Dendritic cell treated with granulocyte-macrophage colony-stimulating factor and Interleukin-4, amounts not matched to agents 40 ng/mL and 50 ng/mL, for 4 days (primary cell): Measurements from ENCODE around the gene FAM9A.
"Not testable (repeated sequence)": the region's sequence is repeated elsewhere in the genome, so short reads cannot be mapped to it uniquely, and the experiment has no call there.

ENCODE experiments used
- H3K27ac Mint-ChIP-seq: one replicate; pipeline ENCODE4 v1.8.0; 2022; ENCODE audit warnings: mild to moderate bottlenecking, mixed read lengths
- H3K27me3 Mint-ChIP-seq: one replicate; pipeline ENCODE4 v1.8.0; 2022; ENCODE audit warnings: mild to moderate bottlenecking, mixed read lengths
- H3K36me3 Mint-ChIP-seq: one replicate; pipeline ENCODE4 v1.8.0; 2022; ENCODE audit warnings: low read depth, mixed read lengths
- H3K4me1 Mint-ChIP-seq: one replicate; pipeline ENCODE4 v1.8.0; 2022; ENCODE audit warnings: low read depth, mixed read lengths
- H3K4me3 Mint-ChIP-seq: one replicate; pipeline ENCODE4 v1.8.0; 2022; ENCODE audit warnings: mild to moderate bottlenecking, moderate library complexity, mixed read lengths
- H3K9me3 Mint-ChIP-seq: one replicate; pipeline ENCODE4 v1.8.0; 2022; ENCODE audit warnings: mixed read lengths
- intact Hi-C: fragments of 100-400 bp; cut with micrococcal nuclease; formaldehyde crosslinking; loops from one replicate; pipeline ENCODE4 v1.15.0; 2022

Gene FAM9A

GRCh38 chrX:8783097-8783713, 18.0 kb downstream of the FAM9A start:
- peaks cover 5% of the 10 kb centered on the region for H3K27me3 Mint-ChIP-seq
- intact Hi-C loops, result no loop called here
- no peaks in the 10 kb centered on the region for H3K36me3 Mint-ChIP-seq
- H3K9me3 Mint-ChIP-seq, result no peaks in the 10 kb centered on the region
- H3K4me1 Mint-ChIP-seq, result no peaks in the 10 kb centered on the region
- H3K27ac Mint-ChIP-seq, result no peak overlapping the region
- H3K4me3 Mint-ChIP-seq, result no peak overlapping the region

- no peaks in the 10 kb centered on the region for H3K9me3 Mint-ChIP-seq
- peaks cover 9% of the 10 kb centered on the region for H3K27me3 Mint-ChIP-seq
- intact Hi-C loops, result no loop called here
- no peaks in the 10 kb centered on the region for H3K36me3 Mint-ChIP-seq
- H3K4me1 Mint-ChIP-seq, result no peaks in the 10 kb centered on the region
- H3K27ac Mint-ChIP-seq, result no peak overlapping the region
- H3K4me3 Mint-ChIP-seq, result no peak overlapping the region
Observed at GRCh38 chrX:8782595-8782994, 18.6 kb downstream of the FAM9A start.

GRCh38 chrX:8781921-8782320, 19.3 kb downstream of the FAM9A start:
- H3K36me3 Mint-ChIP-seq, H3K4me1 Mint-ChIP-seq, H3K27me3 Mint-ChIP-seq, H3K4me3 Mint-ChIP-seq, H3K27ac Mint-ChIP-seq, intact Hi-C loops, H3K9me3 Mint-ChIP-seq: not testable (repeated sequence)

- H3K27ac Mint-ChIP-seq, result no peak overlapping the region
- no peaks in the 10 kb centered on the region for H3K9me3 Mint-ChIP-seq
- intact Hi-C loops, result no loop called here
- H3K4me3 Mint-ChIP-seq, result no peak overlapping the region
- H3K27me3 Mint-ChIP-seq, result peaks cover 13% of the 10 kb centered on the region
- H3K4me1 Mint-ChIP-seq, result no peaks in the 10 kb centered on the region
- no peaks in the 10 kb centered on the region for H3K36me3 Mint-ChIP-seq
Observed at GRCh38 chrX:8773117-8773516, 28.1 kb downstream of the FAM9A start.

GRCh38 chrX:8760021-8760420, 41.2 kb downstream of the FAM9A start:
- intact Hi-C loops, result no loop called here
- H3K9me3 Mint-ChIP-seq, result no peaks in the 10 kb centered on the region
- H3K27ac Mint-ChIP-seq, result no peak overlapping the region
- peaks cover 3% of the 10 kb centered on the region for H3K27me3 Mint-ChIP-seq
- H3K4me1 Mint-ChIP-seq, result no peaks in the 10 kb centered on the region
- no peaks in the 10 kb centered on the region for H3K36me3 Mint-ChIP-seq
- no peak overlapping the region for H3K4me3 Mint-ChIP-seq

GRCh38 chrX:8758706-8759105, 42.5 kb downstream of the FAM9A start:
- H3K9me3 Mint-ChIP-seq, H3K36me3 Mint-ChIP-seq, H3K4me3 Mint-ChIP-seq, H3K4me1 Mint-ChIP-seq, intact Hi-C loops, H3K27me3 Mint-ChIP-seq, H3K27ac Mint-ChIP-seq: not testable (repeated sequence)

GRCh38 chrX:8757609-8758389, 43.4 kb downstream of the FAM9A start:
- H3K27ac Mint-ChIP-seq, H3K9me3 Mint-ChIP-seq, H3K4me3 Mint-ChIP-seq, H3K36me3 Mint-ChIP-seq, H3K27me3 Mint-ChIP-seq, H3K4me1 Mint-ChIP-seq, intact Hi-C loops: not testable (repeated sequence)

GRCh38 chrX:8755813-8756212, 45.4 kb downstream of the FAM9A start:
- Mint-ChIP-seq H3K4me1 (no peaks in the 10 kb centered on the region), H3K4me3 (no peak overlapping the region), H3K36me3 (no peaks in the 10 kb centered on the region), H3K9me3 (no peaks in the 10 kb centered on the region), H3K27me3 (peaks cover 3% of the 10 kb centered on the region), H3K27ac (no peak overlapping the region)
- intact Hi-C loops, result no loop called here

GRCh38 chrX:8755116-8755515, 46.1 kb downstream of the FAM9A start:
- Mint-ChIP-seq H3K4me3 (no peak overlapping the region), H3K36me3 (no peaks in the 10 kb centered on the region), H3K9me3 (no peaks in the 10 kb centered on the region), H3K27ac (no peak overlapping the region), H3K27me3 (peaks cover 3% of the 10 kb centered on the region), H3K4me1 (no peaks in the 10 kb centered on the region)
- intact Hi-C loops, result no loop called here

- intact Hi-C loops, result no loop called here
- Mint-ChIP-seq H3K27ac (no peak overlapping the region), H3K4me1 (no peaks in the 10 kb centered on the region), H3K36me3 (no peaks in the 10 kb centered on the region), H3K4me3 (no peak overlapping the region), H3K27me3 (peaks cover 8% of the 10 kb centered on the region), H3K9me3 (no peaks in the 10 kb centered on the region)
Observed at GRCh38 chrX:8749697-8750096, 51.5 kb downstream of the FAM9A start.

- H3K27me3 Mint-ChIP-seq, result peaks cover 8% of the 10 kb centered on the region
- H3K36me3 Mint-ChIP-seq, result no peaks in the 10 kb centered on the region
- no peak overlapping the region for H3K27ac Mint-ChIP-seq
- H3K9me3 Mint-ChIP-seq, result no peaks in the 10 kb centered on the region
- no peaks in the 10 kb centered on the region for H3K4me1 Mint-ChIP-seq
- no peak overlapping the region for H3K4me3 Mint-ChIP-seq
- intact Hi-C loops, result no loop called here
Observed at GRCh38 chrX:8748855-8749254, 52.3 kb downstream of the FAM9A start.

GRCh38 chrX:8743126-8743732, 58.0 kb downstream of the FAM9A start:
- no peak overlapping the region for H3K4me3 Mint-ChIP-seq
- H3K9me3 Mint-ChIP-seq, result no peaks in the 10 kb centered on the region
- no peaks in the 10 kb centered on the region for H3K36me3 Mint-ChIP-seq
- H3K27ac Mint-ChIP-seq, result no peak overlapping the region
- intact Hi-C loops, result no loop called here
- no peaks in the 10 kb centered on the region for H3K4me1 Mint-ChIP-seq
- H3K27me3 Mint-ChIP-seq, result peaks cover 2% of the 10 kb centered on the region

GRCh38 chrX:8741981-8742380, 59.2 kb downstream of the FAM9A start:
- intact Hi-C loops, result no loop called here
- Mint-ChIP-seq H3K4me1 (no peaks in the 10 kb centered on the region), H3K36me3 (no peaks in the 10 kb centered on the region), H3K27me3 (peaks cover 2% of the 10 kb centered on the region), H3K4me3 (no peak overlapping the region), H3K27ac (no peak overlapping the region), H3K9me3 (no peaks in the 10 kb centered on the region)
